NCI-H748 (cell line): ENCODE results near the gene PLXDC2.

Experiments
- DNase-seq: peaks from one replicate; lab custom pipeline; 2025; ENCODE audit not compliant: unreplicated experiment; lab: John Stamatoyannopoulos, UW

Gene PLXDC2

DNA sequence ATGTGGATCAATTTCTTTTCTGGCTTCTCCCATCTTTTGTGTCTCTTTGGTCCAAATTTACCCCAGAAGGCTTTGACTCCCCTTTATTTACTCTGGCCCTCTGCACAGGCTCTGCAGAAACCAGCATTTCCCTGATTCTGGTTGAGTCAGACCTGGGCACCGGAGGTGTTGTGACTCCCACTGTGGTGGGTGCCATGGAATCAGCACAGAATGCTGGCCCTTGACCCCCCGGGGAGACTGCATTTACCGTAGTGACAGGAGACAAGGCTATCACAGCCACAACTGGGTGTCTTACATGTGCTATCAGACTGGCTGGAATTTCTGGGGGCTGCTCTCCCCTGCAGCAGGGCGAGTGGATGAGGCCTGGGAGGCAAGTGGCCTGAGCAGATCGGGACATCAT is 37.6 kb downstream of the PLXDC2 start:
- DNase-seq = no peak

DNA sequence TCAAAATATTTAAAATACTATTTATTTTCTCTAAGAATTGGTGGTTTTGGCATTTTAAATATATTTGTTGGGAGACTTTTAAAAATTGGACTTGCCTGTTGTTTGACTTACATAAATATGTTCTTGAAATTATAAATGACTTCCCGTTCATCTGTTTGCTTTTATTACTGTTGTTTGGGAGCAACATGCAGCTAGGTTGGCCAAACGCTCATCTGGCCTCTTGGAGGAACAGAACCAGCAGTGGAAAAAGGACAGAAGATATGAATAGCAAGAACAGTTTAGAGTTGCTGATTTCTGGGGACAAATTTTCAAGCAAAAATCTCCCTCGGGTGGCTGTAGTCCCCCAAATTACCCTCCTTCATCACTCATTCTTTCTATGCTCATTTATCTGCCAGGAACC is 41.6 kb downstream of the PLXDC2 start:
- DNase-seq = no peak

DNA sequence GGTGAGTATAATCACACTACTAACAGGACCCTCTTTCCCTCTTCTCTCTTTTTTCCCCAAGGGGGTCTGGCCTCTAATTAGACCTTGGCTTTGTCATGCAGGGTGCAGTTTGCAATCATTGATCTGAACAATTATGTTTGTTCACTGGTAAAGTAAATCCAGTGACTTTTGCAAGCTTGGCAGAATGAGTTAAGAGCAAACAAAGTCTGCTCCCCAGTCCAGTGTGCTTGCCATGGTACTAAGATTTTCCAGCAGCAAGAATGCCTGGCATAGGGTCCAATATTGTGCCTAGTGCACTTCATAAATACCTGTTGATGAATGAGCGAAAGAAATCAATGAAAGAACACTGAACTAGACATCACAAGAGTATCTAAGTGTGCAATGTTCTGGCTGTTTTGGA is 43.9 kb downstream of the PLXDC2 start:
- DNase-seq = no peak

DNA sequence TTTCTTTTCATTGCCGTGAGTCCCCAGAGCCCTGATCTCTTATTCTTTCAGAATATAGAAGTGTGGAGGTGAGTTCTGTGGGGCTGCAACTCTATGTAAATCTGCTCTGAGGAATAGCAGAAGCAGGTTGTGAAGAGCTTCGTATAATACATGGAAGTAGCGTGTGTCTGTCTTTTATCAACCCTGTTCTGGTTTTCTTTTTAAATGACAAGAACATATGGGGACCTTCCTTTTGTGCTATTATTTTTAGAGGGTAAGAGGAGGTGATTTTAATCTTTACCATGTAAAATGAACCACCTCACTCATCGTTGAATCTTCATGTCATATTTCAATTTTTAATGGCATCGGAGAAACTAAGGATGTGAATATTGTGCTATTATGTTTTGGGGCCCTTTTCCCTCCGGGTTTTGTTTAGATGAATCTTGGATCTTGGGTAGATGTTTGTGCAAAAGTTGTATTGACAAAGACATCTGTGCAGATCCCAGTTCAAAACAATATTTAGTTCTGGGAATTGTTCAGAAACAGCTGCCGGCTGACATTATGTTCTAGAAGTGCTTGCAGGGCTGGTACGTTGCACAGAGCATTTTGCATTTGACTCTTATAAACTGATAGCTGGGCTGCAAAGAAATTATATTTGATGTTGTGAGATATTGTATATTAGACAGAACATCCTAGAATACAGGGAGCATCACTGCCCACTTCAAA is 46.7 kb downstream of the PLXDC2 start:
- no peak for DNase-seq

DNA sequence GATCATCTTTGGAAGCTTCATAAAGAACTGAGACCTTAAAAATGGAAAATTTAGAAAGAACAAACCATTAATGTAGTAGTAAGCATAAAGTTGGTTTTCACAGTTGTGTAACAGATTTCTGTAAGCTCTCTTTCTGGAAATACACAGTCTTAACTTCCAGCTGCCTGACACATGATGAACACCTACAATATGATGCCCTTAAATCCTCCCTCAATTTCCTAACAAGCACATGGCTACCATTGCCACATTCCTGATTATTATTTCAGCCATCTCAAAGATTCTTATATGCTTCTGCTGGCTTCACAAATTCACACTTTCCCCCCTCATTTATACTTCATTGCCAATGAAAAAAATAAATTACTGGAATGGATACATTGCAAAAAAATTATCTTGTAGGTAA is 49.4 kb downstream of the PLXDC2 start:
- no peak for DNase-seq

DNA sequence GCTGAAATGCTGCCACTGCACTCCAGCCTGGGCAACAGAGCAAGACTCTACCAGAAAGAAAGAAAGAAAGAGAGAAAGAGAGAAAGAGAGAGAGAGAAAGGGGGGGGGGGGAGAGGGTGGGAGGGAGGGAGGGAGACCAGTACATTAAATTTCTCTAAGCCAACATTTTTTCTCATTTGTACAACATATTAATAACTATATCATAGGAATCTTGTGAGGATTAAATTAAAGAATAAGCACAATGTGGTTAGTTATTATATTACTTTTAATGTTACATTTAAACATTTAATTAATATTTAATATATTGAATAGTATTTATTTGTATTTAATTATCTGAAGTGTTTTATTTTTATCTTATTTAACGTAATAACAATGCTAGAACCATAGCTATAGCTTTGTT is 53.1 kb downstream of the PLXDC2 start:
- no peak for DNase-seq

DNA sequence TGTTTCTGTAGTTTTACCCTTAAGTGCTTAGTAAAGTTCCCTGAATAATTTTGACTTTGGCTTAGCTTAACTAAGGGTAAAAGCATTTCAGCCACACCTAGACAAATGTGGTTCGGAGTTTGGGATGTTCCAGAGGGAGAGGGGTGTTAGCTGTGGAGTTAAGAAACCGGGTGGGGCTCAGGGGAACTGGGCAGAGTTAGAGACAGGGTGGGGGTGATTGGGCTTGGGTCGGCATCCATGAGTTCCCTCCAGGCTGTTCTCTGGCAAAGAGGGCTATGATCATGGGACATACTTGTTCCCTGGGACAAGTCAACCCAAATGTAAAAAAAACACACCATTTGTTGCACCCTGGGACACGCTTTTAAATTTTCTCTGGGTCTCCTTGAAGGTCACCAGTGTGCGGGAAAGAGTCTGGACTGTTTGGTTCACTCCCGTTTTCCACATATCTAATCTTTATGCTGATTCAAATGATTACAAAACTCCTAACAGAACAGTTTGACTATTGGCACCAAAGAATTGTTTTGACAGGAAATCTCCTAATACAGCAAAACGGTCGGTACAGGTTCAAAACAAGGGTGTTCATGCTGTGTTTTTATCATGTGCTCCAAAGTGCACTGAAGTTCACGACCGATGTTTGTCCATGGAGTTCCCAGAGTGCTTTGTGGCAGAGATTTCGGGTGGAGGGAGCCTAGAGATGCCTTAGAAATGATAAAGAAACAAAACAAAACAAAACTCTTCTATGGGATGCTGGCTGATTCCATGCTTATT is 56.5 kb downstream of the PLXDC2 start:
- no peak for DNase-seq

DNA sequence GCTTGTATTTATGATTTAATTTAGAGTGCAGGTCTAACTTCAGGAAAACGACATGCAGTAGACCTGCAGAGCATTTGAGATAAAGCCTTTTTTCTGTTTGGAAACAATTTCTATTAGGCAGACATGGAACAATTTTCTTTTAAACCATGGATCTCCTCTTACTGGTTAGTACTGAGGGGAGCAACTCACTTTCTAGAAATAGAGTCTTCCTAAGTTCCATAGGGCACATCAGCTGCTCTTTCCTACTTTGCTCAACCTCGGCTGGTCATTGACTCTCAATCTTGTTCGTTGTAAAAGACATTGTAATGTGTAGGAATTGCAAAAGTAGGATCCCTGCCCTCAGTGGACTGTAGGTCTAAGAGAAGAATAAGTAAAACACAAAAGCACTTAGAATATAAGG is 58.0 kb downstream of the PLXDC2 start:
- no peak for DNase-seq

DNA sequence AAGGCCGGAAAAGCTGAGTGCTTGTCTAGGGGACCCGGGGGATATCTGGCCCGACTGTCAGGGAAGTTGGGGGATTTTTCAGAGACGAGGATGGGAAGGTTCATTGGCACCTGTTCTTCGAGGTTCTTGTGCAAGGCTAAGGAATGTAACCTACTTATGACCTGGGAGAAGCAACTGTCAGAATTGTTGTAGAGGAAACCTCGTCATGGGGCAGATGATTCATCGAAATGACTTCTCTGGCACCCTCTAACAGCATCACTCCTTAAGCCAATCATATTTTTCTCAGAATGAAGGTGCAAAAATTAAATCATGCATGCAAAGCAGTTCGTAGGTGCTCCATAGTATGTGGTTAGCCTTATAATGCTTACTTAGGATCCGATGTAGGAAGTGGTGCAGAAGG is 58.6 kb downstream of the PLXDC2 start:
- DNase-seq = no peak

DNA sequence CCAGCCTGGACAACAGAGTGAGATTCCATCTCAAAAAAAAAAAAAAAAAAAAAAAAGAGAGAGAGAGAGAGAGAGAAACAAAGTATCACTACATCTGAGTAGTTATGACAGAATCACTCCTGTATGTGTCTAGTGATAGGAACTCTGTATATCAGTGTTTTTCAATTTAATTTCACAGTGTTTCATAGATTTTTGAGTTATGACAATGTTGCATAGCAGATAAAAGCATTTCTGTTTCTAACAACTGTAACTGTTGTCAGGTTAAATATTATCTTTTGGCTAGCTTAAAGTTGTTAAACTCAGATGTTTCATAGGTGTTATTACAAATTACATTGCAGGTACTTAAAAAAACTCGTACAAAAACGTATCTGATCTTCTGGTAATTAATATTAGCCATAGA is 60.3 kb downstream of the PLXDC2 start:
- DNase-seq = no peak

DNA sequence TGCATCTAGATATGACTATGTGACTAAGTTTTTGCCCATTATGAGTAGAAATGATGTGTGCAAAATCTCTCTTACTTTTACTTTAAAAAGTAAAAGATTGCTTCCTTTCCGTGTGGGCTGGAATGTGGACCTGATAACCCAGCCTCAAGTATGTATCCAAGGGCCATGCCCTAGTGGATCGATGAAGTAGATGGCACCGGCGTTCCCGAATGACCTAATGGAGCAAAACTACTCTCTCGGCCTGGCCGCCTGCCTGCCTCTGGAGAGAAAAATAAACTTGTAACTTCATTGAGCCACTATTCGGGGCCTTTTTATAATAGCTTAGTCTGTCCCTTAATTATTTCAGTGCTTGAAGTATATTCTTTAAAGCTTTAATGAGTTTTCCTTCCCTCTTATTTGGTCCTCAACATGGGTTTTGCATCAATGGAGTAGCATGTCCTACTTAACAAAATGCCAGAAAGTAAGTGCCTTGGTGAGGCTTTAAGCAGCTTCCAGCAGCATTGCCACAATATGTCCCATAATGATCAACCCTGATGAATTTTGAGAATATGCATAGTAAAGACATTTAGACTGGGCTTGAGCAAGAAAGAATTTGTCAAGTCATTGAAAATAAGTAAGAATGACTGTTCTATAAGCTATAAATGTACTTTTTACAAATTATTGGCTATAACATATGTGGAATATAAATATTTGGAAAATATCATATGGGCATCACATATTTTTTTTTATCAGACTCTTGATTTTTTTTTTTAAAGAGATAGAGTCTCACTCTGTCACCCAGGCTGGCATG is 61.4 kb downstream of the PLXDC2 start:
- no peak for DNase-seq

DNA sequence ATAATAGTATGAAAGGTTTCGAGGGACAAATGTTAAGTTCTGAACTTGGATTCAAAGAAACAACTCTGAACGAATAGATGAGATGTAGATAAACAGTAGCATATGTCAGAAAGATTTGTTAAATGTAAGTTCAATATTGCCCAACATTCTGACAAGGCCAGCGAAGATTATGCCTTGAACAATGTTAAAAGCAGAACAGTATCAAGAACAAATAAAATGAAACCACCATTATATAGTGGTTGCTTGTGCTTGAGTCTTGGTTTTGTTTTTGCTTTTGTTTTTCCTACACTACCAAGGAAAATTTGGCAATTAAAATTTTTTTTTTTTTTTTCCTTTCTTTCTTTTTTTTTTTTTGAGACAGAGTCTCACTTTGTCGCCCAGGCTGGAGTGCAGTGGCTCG is 66.4 kb downstream of the PLXDC2 start:
- no peak for DNase-seq

DNA sequence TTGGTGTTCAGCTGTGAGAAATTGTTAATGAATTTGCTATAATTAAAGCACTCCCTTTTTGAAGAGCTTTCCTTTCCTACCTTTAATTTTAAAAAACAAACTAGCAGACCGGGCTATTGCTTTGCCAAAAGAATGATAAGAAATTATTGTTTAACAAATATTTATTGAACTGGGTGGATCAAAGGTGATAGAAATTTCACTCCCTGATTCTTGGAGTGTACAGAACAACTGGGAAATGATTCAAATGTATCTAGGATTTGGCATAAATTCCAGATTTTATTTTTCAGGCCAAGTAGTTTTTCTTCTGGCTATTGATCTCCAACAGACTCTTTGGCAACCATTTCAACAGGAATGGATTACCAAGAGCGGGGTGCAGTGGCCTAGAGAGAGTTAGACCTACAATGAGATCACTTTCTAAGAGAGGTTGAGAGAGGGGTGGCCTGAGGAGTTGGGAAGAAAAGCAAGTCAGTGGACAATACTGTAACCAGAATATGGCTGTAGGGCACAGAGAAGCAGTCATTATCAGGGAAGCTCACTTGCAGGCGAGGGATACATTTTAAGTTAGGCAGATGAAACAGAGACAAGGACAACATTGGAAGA is 71.9 kb downstream of the PLXDC2 start:
- no peak for DNase-seq

DNA sequence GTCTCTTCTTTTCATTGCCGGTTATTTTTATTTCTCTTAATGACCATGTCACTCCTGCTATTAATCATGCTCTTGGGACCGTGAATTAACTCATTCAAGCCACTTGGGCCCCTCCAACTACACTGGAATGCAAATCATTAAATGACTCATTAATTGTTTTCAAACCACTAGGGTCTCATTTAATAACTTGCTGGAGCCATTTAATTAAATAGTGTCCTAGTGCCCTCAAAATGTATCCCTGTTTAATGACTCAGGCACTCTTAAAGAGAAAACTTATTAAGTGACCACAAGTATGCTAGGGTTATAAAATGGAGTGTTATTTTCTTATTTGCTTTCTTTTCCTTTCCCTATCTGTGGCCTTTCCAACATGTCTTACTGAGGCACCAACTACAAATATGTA is 73.0 kb downstream of the PLXDC2 start:
- no peak for DNase-seq

DNA sequence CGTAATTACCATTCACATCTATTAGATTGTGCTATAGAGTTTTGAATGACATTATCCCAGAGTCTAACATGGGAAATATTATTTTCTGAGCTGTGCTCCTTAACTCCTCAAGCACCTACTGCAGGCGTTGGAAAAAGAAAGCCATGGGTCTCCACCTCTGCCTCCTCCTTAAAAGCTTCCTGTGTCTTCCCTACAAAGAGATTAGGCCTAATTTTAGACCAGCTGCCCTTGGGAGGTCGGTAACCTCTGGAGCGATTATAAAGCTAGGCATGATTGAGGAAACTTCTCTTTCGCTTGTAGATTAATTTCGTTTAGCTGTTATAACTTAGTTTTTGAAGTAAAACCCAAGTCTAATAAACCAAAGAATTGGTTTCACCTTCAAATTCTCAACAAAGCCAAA is 75.2 kb downstream of the PLXDC2 start:
- no peak for DNase-seq

DNA sequence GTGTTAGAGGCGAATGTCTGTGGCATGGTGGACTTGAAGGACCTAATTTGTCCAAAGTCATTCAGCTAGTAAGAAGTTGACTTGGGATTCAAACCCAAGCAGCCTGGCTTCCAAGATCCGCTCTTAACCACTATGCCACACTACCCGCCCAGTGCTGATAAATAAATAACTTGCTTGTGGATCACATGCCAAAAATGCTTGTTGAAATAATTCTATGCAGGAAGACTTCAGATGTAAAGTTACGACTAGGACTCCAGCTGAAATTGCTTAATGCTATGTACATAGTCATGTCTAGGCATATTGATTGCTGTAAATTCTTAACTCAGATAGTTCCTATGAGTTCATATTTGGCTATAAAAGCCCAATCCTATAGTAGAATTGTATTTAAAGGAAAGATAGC is 76.0 kb downstream of the PLXDC2 start:
- no peak for DNase-seq

DNA sequence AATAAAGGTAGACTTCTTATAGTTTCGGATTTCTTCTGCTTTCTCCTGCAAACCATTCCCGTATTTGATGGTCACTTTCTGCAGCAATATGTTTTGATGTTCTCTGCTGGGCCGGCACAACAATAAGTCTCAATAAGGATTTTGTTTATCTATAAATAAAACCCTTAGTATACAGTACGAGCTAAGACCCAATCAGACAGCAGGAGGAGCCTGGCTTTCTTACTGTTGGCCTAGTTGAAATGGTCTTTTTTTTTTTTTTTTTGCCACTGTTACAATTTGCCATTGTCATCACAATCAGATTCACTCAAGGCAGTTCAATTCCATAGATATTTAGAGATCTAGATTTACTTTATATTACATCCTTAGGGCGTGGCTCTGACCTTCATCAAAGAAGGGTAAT is 76.4 kb downstream of the PLXDC2 start:
- no peak for DNase-seq

DNA sequence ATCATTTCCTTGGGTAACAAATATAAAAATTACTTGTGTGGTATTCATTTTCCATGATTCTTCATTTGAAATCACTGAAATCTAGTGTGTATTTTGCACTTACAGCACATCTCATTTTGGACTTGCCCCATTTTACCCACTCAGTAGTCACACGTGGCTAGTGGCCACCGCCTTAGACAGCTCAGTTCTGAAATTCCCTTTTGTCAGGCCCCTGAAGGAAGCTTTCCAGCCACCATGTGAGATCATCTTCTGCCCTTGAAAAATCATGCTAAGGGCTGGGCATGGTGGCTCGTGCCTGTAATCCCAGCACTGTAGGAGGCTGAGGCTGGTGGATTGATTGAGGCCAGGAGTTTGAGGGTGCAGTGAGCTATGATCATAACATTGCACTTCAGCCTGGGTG is 79.3 kb downstream of the PLXDC2 start:
- DNase-seq = no peak

DNA sequence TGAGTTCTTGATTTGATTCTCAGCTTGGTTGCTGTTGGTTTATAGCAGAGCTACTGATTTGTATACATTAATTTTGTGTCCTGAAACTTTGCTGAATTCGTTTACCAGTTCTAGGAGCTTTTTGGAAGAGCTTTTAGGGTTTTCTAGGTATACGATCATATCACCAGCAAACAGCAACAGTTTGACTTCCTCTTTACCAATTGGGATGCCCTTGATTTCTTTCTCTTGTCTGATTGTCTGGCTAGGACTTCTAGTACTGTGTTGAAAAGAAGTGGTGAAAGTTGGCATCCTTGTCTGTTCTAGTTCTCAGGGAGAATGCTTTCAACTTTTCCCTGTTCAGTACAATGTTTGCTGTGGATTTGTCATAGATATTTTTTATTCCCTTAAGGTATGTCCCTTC is 86.2 kb downstream of the PLXDC2 start:
- no peak for DNase-seq

DNA sequence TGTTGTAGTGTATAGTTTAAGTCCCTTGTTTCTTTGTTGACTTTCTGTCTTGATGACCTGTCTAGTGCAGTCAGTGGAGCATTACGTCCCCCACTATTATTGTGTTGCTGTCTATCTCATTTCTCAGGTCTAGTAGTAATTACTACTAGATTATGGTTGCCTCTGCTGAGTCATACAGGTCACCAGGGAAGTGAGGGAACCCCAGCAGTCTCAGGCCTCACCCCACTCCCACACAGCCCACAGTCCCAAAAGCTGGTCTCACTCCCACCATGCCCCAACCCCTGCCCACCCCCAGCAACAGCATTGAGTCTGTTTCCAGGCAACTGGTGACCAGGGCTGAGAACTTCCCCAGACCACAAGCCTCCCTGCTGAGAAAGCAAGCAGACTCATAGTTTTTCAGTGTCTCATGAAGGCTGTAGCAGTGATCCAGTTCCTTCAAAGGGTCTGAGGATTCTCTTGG is 88.0 kb downstream of the PLXDC2 start:
- peak; percentile 47 for DNase-seq

DNA sequence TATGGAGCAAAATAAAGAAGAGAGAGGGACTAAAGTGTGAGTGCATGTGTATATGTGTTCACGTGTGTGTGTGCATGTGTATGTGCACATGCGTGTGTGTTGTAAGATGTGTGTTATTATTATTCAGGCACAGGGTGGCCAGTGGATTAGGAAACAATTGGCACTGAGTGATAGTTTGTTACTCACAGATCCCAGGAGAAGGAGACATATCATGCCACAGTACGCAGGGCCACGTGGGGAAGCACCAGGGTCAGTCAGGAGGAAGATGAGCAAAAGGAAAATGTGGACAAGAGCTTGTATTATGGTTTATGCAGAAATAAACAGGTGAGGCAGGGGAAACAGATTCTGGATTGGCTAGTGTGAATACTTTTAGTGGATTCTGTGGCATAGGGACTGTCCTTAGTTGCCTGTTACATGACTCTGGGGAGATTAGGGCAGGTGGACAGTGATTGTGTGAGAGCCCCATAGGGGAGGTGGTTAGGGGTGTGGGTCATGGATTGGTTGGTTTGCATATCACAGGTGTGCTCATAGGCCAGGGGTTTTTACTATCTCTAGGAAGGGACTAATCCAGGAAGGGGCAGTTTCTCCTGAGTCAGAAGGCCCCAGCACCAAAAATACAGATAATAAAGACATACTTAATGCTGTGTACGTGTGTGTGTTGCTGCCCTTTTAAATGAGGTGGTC is 90.0 kb downstream of the PLXDC2 start:
- no peak for DNase-seq
